Endothelial cell of umbilical vein (primary cell): ENCODE results near the gene ALOX12. TPM values are rescaled to one million over a fixed set of nuclear protein-coding genes. Genes with fewer than 3 reads are reported as not detected.

Experiments
- BruUV-seq: library from RNA; stranded (reverse); fragments of 400-500 nt; replicated peaks from 2 replicates; lab custom pipeline; 2021; lab: Mats Ljungman, UMichigan
- CTCF ChIA-PET: fragments of 300-600, 350-600 bp; sonication (Branson Sonifier 250); formaldehyde crosslinking; loops from one replicate; lab custom pipeline; 2021; ENCODE audit warnings: antibody characterized with exemption, inconsistent platforms; lab: Charles Lee
- POLR2A ChIA-PET: fragments of 300-600, 350-600 bp; sonication (Branson Sonifier 250); formaldehyde crosslinking; loops from one replicate; lab custom pipeline; 2021; ENCODE audit warnings: antibody characterized with exemption, inconsistent platforms; lab: Charles Lee
- DNase-seq: peaks from one replicate; pipeline ENCODE4 v3.0.0-alpha.2; 2011; ENCODE audit warnings: low read depth, low spot score
- FAIRE-seq: peaks from 2 replicates; lab custom pipeline; 2011; peaks lifted over from hg19 to GRCh38; lab: Jason Lieb, UNC
- H2AFZ ChIP-seq: 2 replicates; pipeline ENCODE4 v1.6.0; 2012; ENCODE audit warnings: low read depth, low read length, control low read depth, inconsistent platforms
- H3K27ac ChIP-seq: 2 replicates; pipeline ENCODE4 v1.5.1; 2011; ENCODE audit warnings: low read depth, mild to moderate bottlenecking, control low read depth, low read length, moderate library complexity; ENCODE audit not compliant: insufficient read depth
- H3K27me3 ChIP-seq, 2 experiments: 2 replicates each; pipeline versions ENCODE4 v1.6.0 to v1.6.1; 2011; ENCODE audit warnings: low read length in 2 of 2, mixed read lengths in 1 of 2; ENCODE audit not compliant: control insufficient read depth in 2 of 2, insufficient read depth in 2 of 2
- H3K36me3 ChIP-seq, 2 experiments: 2 replicates in 1 of 2; 3 replicates in 1 of 2; pipeline ENCODE4 v1.5.1; 2011; ENCODE audit warnings: low read length in 2 of 2, mild to moderate bottlenecking in 1 of 2, moderate library complexity in 1 of 2; ENCODE audit not compliant: control insufficient read depth in 2 of 2, insufficient read depth in 2 of 2; ENCODE audit errors: extremely low read depth in 1 of 2
- H3K4me1 ChIP-seq: 3 replicates; pipeline ENCODE4 v1.5.1; 2011; ENCODE audit warnings: mild to moderate bottlenecking, low read length; ENCODE audit not compliant: control insufficient read depth, insufficient read depth; ENCODE audit errors: extremely low read depth
- H3K4me2 ChIP-seq: 2 replicates; pipeline ENCODE4 v1.6.1; 2011; ENCODE audit warnings: low read length, control low read depth, mixed read lengths; ENCODE audit not compliant: insufficient read depth
- H3K4me3 ChIP-seq, 3 experiments: fragments of 200-600 bp in 1 of 3; sonication (generic), shearing (Covaris generic) in 1 of 3; replicated peaks in 1 of 3; 2 replicates each; pipeline ENCODE4 v1.5.1; 2011 to 2016; ENCODE audit warnings: control low read depth in 3 of 3, low read length in 3 of 3, mild to moderate bottlenecking in 2 of 3, inconsistent platforms in 1 of 3, low read depth in 1 of 3, moderate library complexity in 1 of 3; ENCODE audit not compliant: insufficient read depth in 1 of 3
- H3K79me2 ChIP-seq: 2 replicates; pipeline ENCODE4 v1.6.0; 2012; ENCODE audit warnings: low read length, inconsistent platforms; ENCODE audit not compliant: control insufficient read depth, insufficient read depth
- H3K9ac ChIP-seq: replicated peaks from 2 replicates; pipeline ENCODE3; 2011; ENCODE audit warnings: low read length, control low read depth; ENCODE audit not compliant: insufficient read depth; ENCODE audit errors: extremely low read depth
- H3K9me1 ChIP-seq: replicated peaks from 3 replicates; pipeline ENCODE4 v1.6.0; 2011; ENCODE audit warnings: mild to moderate bottlenecking, low read length; ENCODE audit not compliant: control insufficient read depth, insufficient read depth; ENCODE audit errors: extremely low read depth
- H3K9me3 ChIP-seq: replicated peaks from 2 replicates; pipeline ENCODE4 v1.5.1; 2012; ENCODE audit warnings: low read length, inconsistent platforms; ENCODE audit not compliant: control insufficient read depth, insufficient read depth
- H4K20me1 ChIP-seq: replicated peaks from 2 replicates; pipeline ENCODE3; 2011; ENCODE audit warnings: mild to moderate bottlenecking, low read length; ENCODE audit not compliant: control insufficient read depth, insufficient read depth; ENCODE audit errors: extremely low read depth
- CTCF ChIP-seq, 2 donors: IDR thresholded peaks; 1 replicate in 1 of 2; 2 replicates in 1 of 2; pipeline ENCODE4 v1.5.1; 2011; ENCODE audit warnings: low read length in 2 of 2, mild to moderate bottlenecking in 2 of 2, moderate library complexity in 2 of 2, control low read depth in 1 of 2, inconsistent platforms in 1 of 2, low read depth in 1 of 2; ENCODE audit not compliant: insufficient read depth in 1 of 2; ENCODE audit errors: extremely low read depth in 1 of 2
- EZH2 ChIP-seq: IDR thresholded peaks from 2 replicates; pipeline ENCODE4 v1.6.1; 2012; ENCODE audit warnings: borderline replicate concordance, low read depth, mild to moderate bottlenecking, moderate library complexity, low read length, inconsistent platforms; ENCODE audit not compliant: severe bottlenecking
- FOS ChIP-seq: IDR thresholded peaks from 2 replicates; pipeline ENCODE4 v1.6.1; 2011; ENCODE audit warnings: mild to moderate bottlenecking, low read length, moderate library complexity, borderline replicate concordance; ENCODE audit not compliant: insufficient read depth
- GATA2 ChIP-seq: IDR thresholded peaks from 2 replicates; pipeline ENCODE4 v1.7.0; 2011; ENCODE audit warnings: low read depth, mild to moderate bottlenecking, moderate library complexity, mixed read lengths, low read length; ENCODE audit not compliant: insufficient read length, insufficient read depth
- JUN ChIP-seq: IDR thresholded peaks from 2 replicates; pipeline ENCODE4 v1.6.1; 2011; ENCODE audit warnings: borderline replicate concordance, low read depth; ENCODE audit not compliant: insufficient read length, insufficient read depth
- MAX ChIP-seq: IDR thresholded peaks from 2 replicates; pipeline ENCODE4 v1.6.1; 2011; ENCODE audit not compliant: insufficient read depth, insufficient read length
- MYC ChIP-seq: IDR thresholded peaks from one replicate; pipeline ENCODE4 v1.6.1; 2011; ENCODE audit warnings: mild to moderate bottlenecking, low read depth, low read length
- POLR2A ChIP-seq: IDR thresholded peaks from 2 replicates; pipeline ENCODE4 v1.6.1; 2012; ENCODE audit warnings: low read depth, mild to moderate bottlenecking, control low read depth, low read length
- POLR2AphosphoS5 ChIP-seq: IDR thresholded peaks from 2 replicates; pipeline ENCODE4 v1.6.1; 2012; ENCODE audit warnings: low read depth, mild to moderate bottlenecking, control low read depth, low read length, moderate library complexity; ENCODE audit not compliant: insufficient read depth
- dilution Hi-C: fragments of 300-500 bp; cut with MboI; formaldehyde crosslinking; loops from one replicate; pipeline ENCODE4 v1.15.0; 2019; ENCODE audit warnings: low sequenced_read_pairs; ENCODE audit not compliant: extremely low pct_ligation_motif_present
- intact Hi-C: fragments of 100-400 bp; cut with micrococcal nuclease; formaldehyde crosslinking; loops from one replicate; pipeline ENCODE4 v1.10.0; 2022
- polyA plus RNA-seq, 4 experiments: library from polyadenylated mRNA; depleted of rRNA in 3 of 4; stranded (reverse) in 3 of 4; unstranded in 1 of 4; fragments of >200 nt; gene quantifications; 2 replicates each; pipeline versions ENCODE4 v1.2.1 to v1.2.3, GENCODE V29; 2011 to 2012; ENCODE audit warnings: missing spikeins in 1 of 4
- total RNA-seq: library from RNA; stranded (reverse); gene quantifications from 2 replicates; pipeline ENCODE4 v1.2.3, GENCODE V29; 2021

ALOX12 gene
- total and polyA plus RNA-seq, 2 donors (not counting 3 experiments of a cell fraction or from before 2014, with no cell fraction given), result not detected

- Histone ChIP-seq H3K4me1 (peaks cover 47% of the 10 kb centered on the region), H3K79me2 (peaks cover 19% of the 10 kb centered on the region), H3K27me3 (no peaks in the 10 kb centered on the region), H2AFZ (no peak overlapping the region), H3K27ac (peak overlapping the region; percentile 96), H3K9me1 (no peaks in the 10 kb centered on the region), H3K9ac (peak overlapping the region; percentile 100), H3K36me3 (peaks cover 4 to 5% of the 10 kb centered on the region in 2 experiments), H3K4me3 (no peak overlapping the region), H3K4me2 (peak overlapping the region; percentile 74), H3K9me3 (no peaks in the 10 kb centered on the region), H4K20me1 (no peaks in the 10 kb centered on the region)
- ChIA-PET POLR2A (no interaction called here), CTCF (interaction anchor here (3.2 to 5.2 kb wide), 2 partner anchors 15 to 109 kb away, joined by 29 to 58 read pairs; no protein-coding TSS in a partner anchor)
- no TSS peak for BruUV-seq
- no peak for DNase-seq
- intact Hi-C loops, result no loop called here
- TF ChIP-seq MAX, result no peak
- FAIRE-seq, result no peak
- dilution Hi-C loops, result no loop called here
Measured at GRCh38 chr17:7019367-7019766, 23.5 kb downstream of the ALOX12 start.

GRCh38 chr17:7019839-7020519, 24.1 kb downstream of the ALOX12 start:
- peaks cover 52% of the 10 kb centered on the region for H3K4me1 ChIP-seq
- dilution Hi-C loops, result no loop called here
- no TSS peak for BruUV-seq
- H3K9me3 ChIP-seq, result no peaks in the 10 kb centered on the region
- intact Hi-C loops, result loop anchor here (10.0 kb wide), 1 partner anchor 835 kb away; the partner anchor contains the start of genes CYB5D1, NAA38 and TMEM88
- DNase-seq, result peak; percentile 60
- peak overlapping the region; percentile 100 for H3K9ac ChIP-seq
- ChIA-PET POLR2A (no interaction called here), CTCF (interaction anchor here (3.2 to 5.2 kb wide), 3 partner anchors 16 to 110 kb away, joined by 29 to 91 read pairs (median 58); no protein-coding TSS in a partner anchor)
- peak overlapping the region; percentile 96 for H3K27ac ChIP-seq
- no peaks in the 10 kb centered on the region for H3K9me1 ChIP-seq
- peaks cover 9 to 10% of the 10 kb centered on the region in 2 experiments for H3K36me3 ChIP-seq
- TF ChIP-seq POLR2AphosphoS5 (no peak), CTCF (IDR thresholded peaks at IDR 0.05; ENCODE audit: extremely low read depth in 1 of 2, insufficient read depth in 1 of 2, low read depth in 1 of 2, low read length in 2 of 2) (no peak), GATA2 (no peak), POLR2A (no peak), EZH2 (no peak), MYC (no peak), JUN (no peak), MAX (no peak), FOS (no peak)
- H4K20me1 ChIP-seq, result no peaks in the 10 kb centered on the region
- peak overlapping the region; percentile 74 for H3K4me2 ChIP-seq
- peak; percentile 24 for FAIRE-seq
- peak overlapping the region; percentile 85 for H2AFZ ChIP-seq
- H3K79me2 ChIP-seq, result peaks cover 25% of the 10 kb centered on the region
- H3K27me3 ChIP-seq, result no peaks in the 10 kb centered on the region
- H3K4me3 ChIP-seq, result peak overlapping the region in 2 of 3 experiments; percentile 25 to 42
